OCI-LY3 (cell line): ENCODE data around the gene CCDC68.

Source experiments
- H2AFZ ChIP-seq: fragments of 200-600, 300-600 bp; shearing (Covaris generic); 2 replicates; pipeline ENCODE4 v1.6.0; 2014; ENCODE audit warnings: antibody characterized with exemption, low read depth, low read length
- H3K27ac ChIP-seq: fragments of 200-600, 300-600 bp; sonication (generic); 2 replicates; pipeline ENCODE4 v1.5.1; 2014; ENCODE audit warnings: mild to moderate bottlenecking, low read length, moderate library complexity, mixed read lengths
- H3K27me3 ChIP-seq: fragments of 200-600, 300-600 bp; sonication (generic); 2 replicates; pipeline ENCODE4 v1.6.1; 2014; ENCODE audit warnings: low read depth, low read length, mixed read lengths
- H3K36me3 ChIP-seq: fragments of 200-600, 300-600 bp; sonication (generic); replicated peaks from 2 replicates; pipeline ENCODE3; 2014; ENCODE audit warnings: low read depth, low read length, mixed read lengths
- H3K4me1 ChIP-seq: fragments of 300-600, 200-600 bp; sonication (generic); 2 replicates; pipeline ENCODE4 v1.6.1; 2014; ENCODE audit warnings: low read length, mixed read lengths
- H3K4me2 ChIP-seq: fragments of 200-600, 300-600 bp; sonication (generic); 2 replicates; pipeline ENCODE4 v1.6.1; 2014; ENCODE audit warnings: low read length, mixed read lengths
- H3K4me3 ChIP-seq: fragments of 300-600, 200-600 bp; sonication (generic); 2 replicates; pipeline ENCODE4 v1.5.1; 2014; ENCODE audit warnings: antibody characterized with exemption, mild to moderate bottlenecking, low read length, moderate library complexity
- H3K79me2 ChIP-seq: fragments of 300-600, 200-600 bp; shearing (Covaris generic); 2 replicates; pipeline ENCODE4 v1.6.1; 2014; ENCODE audit warnings: mild to moderate bottlenecking, low read length, mixed read lengths
- H3K9ac ChIP-seq: fragments of 300-600, 200-600 bp; shearing (Covaris generic); 2 replicates; pipeline ENCODE4 v1.6.0; 2014; ENCODE audit warnings: mild to moderate bottlenecking, low read length, moderate library complexity
- H3K9me3 ChIP-seq: fragments of 200-600, 300-600 bp; shearing (Covaris generic); 2 replicates; pipeline ENCODE4 v1.6.1; 2014; ENCODE audit warnings: low read length, mixed read lengths; ENCODE audit not compliant: insufficient read depth
- H4K20me1 ChIP-seq: fragments of 200-600, 300-600 bp; sonication (generic); 2 replicates; pipeline ENCODE4 v1.6.1; 2016; ENCODE audit warnings: low read length, mixed read lengths; ENCODE audit not compliant: insufficient read depth
- CTCF ChIP-seq: fragments of 200-600, 300-600 bp; sonication (generic); IDR thresholded peaks from 2 replicates; pipeline ENCODE4 v1.5.1; 2014; ENCODE audit warnings: antibody characterized with exemption, low read length, low read depth
- EZH2phosphoT487 ChIP-seq: fragments of 200-600 bp; shearing (Covaris generic); IDR thresholded peaks from 2 replicates; pipeline ENCODE4 v1.6.1; 2018; ENCODE audit warnings: antibody characterized with exemption, mixed run types, low read depth

Gene CCDC68

GRCh38 chr18:54961016-54961423, 1.8 kb upstream of the CCDC68 start:
- Histone ChIP-seq H3K79me2 (no peaks in the 10 kb centered on the region), H3K9ac (no peak overlapping the region), H3K27me3 (no peaks in the 10 kb centered on the region), H3K36me3 (no peaks in the 10 kb centered on the region), H3K4me1 (peaks cover 19% of the 10 kb centered on the region), H2AFZ (no peak overlapping the region), H3K27ac (no peak overlapping the region), H4K20me1 (no peaks in the 10 kb centered on the region), H3K4me3 (no peak overlapping the region), H3K9me3 (0 out of 2 replicates have a peak, but pooled peaks cover 5% of the 10 kb centered on the region), H3K4me2 (no peak overlapping the region)
- no peak for TF ChIP-seq CTCF
- TF ChIP-seq EZH2phosphoT487, result no peak

- H3K4me3 ChIP-seq, result no peak overlapping the region
- no peaks in the 10 kb centered on the region for H3K79me2 ChIP-seq
- peaks cover 16% of the 10 kb centered on the region for H3K4me1 ChIP-seq
- H3K9ac ChIP-seq, result no peak overlapping the region
- no peaks in the 10 kb centered on the region for H3K36me3 ChIP-seq
- no peak for TF ChIP-seq EZH2phosphoT487
- no peak for TF ChIP-seq CTCF
- H3K27me3 ChIP-seq, result no peaks in the 10 kb centered on the region
- H3K27ac ChIP-seq, result no peak overlapping the region
- no peak overlapping the region for H3K4me2 ChIP-seq
- no peaks in the 10 kb centered on the region for H4K20me1 ChIP-seq
- no peaks in the 10 kb centered on the region for H3K9me3 ChIP-seq
- H2AFZ ChIP-seq, result no peak overlapping the region
These were observed 936 bp upstream of the CCDC68 start for GRCh38 chr18:54960197-54960596.

GRCh38 chr18:54957996-54958395, 1.3 kb downstream of the CCDC68 start:
- Histone ChIP-seq H3K9ac (no peak overlapping the region), H4K20me1 (no peaks in the 10 kb centered on the region), H3K4me2 (no peak overlapping the region), H3K27ac (no peak overlapping the region), H3K79me2 (no peaks in the 10 kb centered on the region), H2AFZ (no peak overlapping the region), H3K9me3 (no peaks in the 10 kb centered on the region), H3K27me3 (no peaks in the 10 kb centered on the region), H3K4me3 (no peak overlapping the region), H3K4me1 (peaks cover 8% of the 10 kb centered on the region), H3K36me3 (no peaks in the 10 kb centered on the region)
- TF ChIP-seq EZH2phosphoT487 (no peak), CTCF (no peak)

- H3K4me1 ChIP-seq, result peaks cover 8% of the 10 kb centered on the region
- no peak overlapping the region for H3K4me2 ChIP-seq
- no peak overlapping the region for H3K4me3 ChIP-seq
- no peaks in the 10 kb centered on the region for H3K79me2 ChIP-seq
- no peaks in the 10 kb centered on the region for H3K36me3 ChIP-seq
- TF ChIP-seq EZH2phosphoT487, result no peak
- no peak for TF ChIP-seq CTCF
- no peak overlapping the region for H3K27ac ChIP-seq
- H2AFZ ChIP-seq, result no peak overlapping the region
- H3K9ac ChIP-seq, result no peak overlapping the region
- H4K20me1 ChIP-seq, result no peaks in the 10 kb centered on the region
- no peaks in the 10 kb centered on the region for H3K27me3 ChIP-seq
- no peaks in the 10 kb centered on the region for H3K9me3 ChIP-seq
These were observed 1.9 kb downstream of the CCDC68 start for GRCh38 chr18:54957296-54957832.
